NCI-H2081 treated with DMSO at 0.1 percent for 48 hours (cell line): ENCODE data around the gene ADRA2C.
"Not testable (repeated sequence)": the region's sequence is repeated elsewhere in the genome, so short reads cannot be mapped to it uniquely, and the experiment has no call there.

Experiments used
- DNase-seq: peaks from one replicate; lab custom pipeline; 2025; lab: John Stamatoyannopoulos, UW

ADRA2C gene

DNA sequence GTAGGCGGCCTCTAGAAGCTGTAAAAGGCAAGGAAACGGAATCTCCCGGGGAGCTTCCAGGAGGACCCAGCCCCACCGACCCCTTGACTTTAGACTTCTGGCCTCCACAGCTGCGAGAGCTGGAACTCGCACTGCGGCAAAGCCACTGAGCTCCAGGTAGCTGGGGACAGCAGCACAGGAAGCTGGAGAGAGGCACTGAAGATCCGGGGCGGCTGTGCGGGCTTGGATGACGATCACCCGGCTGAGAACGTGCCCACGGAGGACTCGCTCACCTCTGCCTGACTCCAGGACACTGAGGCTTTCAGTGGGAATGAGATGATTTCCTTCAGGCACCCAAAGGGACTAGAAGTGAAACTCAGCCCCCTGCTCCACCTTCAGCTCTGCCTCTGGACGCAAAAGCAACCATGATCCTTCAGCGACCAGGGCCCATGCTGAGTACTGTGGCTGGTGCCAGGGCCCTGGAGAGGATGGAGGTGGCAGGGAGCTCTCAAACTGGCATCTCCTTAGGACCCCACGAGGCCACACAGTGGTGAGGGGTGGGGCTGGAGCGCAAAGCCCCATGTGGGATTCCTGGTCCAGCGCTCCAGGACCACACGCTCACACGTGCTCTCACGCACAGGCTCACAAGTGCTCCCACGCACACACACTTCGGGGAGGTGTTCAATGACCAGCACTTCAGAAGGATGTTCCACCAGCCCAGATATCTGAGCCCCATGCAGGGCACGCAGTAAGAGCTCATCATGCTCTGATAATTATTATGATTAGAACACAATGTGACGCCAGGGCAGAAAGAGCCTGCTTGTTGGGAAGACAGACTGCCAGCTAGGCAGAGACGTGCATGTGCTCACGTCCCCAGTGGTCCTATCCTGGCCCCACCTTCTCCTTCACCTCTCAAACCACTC is 47.2 kb downstream of the ADRA2C start:
- no peak for DNase-seq

DNA sequence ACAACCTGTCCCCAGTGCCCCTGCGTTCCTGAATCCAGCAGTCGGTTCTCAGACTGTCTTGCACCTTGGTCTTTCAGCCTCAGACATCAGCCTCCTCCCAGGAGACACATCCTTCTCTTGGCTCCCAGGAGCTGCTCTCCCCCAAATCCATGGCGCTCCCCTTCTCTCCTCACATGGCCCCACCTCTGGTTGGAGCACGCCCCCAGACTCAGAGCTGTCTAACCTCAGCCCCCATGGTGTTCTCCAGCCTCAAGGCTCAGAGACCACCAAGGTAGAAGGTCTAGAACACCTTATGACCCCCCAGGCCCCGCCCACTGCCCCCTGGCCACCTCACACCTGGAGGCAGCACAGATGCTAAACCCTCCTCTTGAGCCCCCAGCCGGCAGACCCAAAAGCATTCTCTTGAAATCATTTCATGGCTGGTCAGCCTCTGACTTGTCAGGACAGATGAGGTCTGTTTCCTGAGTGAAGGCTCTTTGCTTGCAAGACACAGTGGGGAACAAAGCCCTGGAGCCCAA is 47.9 kb downstream of the ADRA2C start:
- DNase-seq = no peak

DNA sequence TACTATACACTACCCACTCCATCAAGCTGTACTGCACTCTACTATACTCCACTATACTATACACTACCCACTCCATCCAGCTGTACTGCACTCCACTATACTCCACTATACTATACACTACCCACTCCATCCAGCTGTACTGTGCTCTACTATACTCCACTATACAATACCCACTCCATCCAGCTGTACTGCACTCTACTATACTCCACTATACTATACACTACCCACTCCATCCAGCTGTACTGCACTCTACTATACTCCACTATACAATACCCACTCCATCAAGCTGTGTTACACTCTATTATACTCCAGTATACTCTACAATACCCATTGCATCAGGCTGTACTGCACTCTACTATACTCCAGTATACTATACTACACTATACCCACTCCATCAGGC is 48.7 kb downstream of the ADRA2C start:
- not testable (repeated sequence) for DNase-seq

DNA sequence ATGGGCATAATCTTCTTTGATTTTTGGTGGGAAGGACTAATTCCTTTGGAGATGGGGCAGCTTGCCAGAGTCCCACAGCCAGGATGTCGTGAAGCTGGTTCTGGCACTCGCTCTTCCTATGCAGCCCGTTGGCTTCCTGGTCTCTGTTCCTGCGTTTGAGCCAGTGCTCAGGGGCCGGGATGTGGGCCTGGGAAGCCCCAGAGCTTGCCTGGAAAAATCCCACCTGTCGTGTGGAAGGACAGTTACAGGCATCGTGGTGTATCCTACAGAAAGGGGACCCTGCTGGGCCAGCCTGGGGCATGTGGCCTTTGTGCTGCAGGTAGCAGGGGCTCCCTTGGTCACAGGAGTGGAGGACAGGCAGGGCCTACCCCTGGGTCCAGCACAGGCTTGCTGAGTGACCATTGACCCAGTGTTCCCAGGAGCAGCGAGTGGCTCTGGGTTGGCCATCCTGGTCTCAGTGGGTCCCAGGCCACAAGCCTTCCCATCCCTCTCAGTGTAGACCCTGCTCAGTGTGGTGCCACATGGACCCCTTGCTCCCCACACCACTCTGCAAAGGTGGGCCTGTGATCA is 50.2 kb downstream of the ADRA2C start:
- DNase-seq = no peak

DNA sequence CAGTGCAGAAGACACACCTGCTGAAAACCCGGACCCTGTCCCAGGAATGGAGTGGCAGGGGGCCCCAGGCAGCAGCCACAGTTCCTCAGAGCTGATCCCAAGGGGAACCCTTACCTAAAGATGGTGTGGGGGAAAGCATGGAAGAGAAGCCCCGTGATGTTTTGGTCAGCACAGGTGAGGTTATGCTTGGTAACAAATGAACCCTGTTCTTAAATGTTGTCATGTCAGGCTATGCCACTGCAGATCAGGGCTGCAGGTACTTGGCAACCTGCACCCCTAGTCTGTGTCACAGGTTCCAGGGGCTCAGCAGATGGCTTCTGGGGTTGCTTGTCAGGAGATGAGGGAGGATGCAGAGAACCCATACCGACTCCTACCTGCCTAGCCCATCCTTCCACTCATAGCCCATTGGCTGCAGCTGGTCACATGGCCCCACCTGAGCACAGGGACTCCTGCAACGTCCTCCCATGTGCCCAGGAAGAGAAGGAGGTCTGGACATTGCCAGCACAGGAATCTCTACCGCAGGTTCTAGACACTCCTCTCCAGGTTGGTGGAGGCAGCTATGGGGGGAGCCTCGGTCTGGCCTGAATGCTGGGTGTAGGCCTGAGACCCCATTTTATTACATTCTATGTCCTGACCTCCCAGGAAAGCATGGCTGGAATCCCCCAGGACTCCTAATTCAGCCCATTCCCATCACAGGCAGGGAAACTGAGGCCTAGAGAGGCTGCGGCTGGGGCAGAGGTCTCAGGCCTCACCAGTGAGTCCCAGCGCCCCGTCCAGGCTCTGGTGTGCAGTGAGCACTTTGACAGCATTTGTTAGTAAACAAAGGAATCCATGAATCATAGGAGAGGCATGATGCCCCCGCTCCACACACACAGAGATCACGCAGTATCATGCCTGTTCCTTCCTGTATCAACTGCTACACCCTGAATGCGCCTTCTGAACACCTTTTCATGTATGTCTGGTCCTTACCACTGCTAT is 51.1 kb downstream of the ADRA2C start:
- DNase-seq = no peak
